Measurements from ENCODE around the gene PLEKHG4B.
"Not testable (repeated sequence)": the region's sequence is repeated elsewhere in the genome, so short reads cannot be mapped to it uniquely, and the experiment has no call there.

Gene PLEKHG4B

DNA sequence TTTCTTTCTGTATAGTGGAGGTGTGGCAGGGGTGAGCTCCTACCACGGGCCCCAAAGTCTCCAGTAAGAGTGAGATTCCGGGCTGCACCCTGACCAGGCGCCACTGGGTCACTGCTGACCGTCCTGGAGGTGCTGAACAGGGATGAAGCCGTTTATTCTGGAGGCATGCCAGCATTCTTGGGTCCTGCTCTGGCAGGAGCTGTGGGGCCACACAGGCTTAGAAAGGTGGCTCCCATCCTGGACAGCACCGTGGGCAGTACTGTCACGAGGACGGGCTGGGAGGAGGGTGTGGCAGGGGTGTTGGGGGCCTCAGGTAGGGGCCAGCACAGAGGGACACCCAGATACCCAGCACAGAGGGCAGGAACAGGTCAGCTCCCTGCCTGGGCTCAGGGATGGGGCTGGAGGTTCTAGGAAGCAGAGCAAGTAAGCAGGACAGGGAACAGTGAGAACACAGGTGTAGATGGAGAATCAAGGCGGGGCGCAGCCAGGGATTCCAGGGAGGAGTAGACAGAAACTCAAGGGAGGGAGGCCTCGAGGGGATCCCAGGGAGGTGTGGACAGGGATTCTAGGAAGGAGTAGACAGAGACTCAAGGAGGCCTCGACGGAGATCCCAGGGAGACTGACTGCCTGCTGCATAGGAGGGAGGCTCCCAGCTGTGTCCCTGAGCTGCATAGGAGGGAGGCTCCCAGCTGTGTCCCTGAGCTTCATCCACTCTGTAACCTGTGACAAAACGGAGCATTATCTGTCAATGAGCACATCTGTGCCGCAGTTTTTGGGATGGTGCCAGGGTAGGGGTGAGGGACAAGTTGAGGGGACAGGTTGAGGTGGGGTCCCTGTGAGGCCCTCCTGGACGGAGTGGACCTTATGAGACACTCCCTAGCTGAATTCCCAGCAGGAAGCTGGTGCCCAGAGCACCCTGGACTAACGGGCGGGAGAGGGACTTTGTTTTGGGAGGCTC lies 1.1 kb upstream of the PLEKHG4B start:
- Histone ChIP-seq H3K27ac (no peak overlapping the region), H3K4me3 (peak overlapping the region in 2 of 7 experiments; percentile 38 to 46)

DNA sequence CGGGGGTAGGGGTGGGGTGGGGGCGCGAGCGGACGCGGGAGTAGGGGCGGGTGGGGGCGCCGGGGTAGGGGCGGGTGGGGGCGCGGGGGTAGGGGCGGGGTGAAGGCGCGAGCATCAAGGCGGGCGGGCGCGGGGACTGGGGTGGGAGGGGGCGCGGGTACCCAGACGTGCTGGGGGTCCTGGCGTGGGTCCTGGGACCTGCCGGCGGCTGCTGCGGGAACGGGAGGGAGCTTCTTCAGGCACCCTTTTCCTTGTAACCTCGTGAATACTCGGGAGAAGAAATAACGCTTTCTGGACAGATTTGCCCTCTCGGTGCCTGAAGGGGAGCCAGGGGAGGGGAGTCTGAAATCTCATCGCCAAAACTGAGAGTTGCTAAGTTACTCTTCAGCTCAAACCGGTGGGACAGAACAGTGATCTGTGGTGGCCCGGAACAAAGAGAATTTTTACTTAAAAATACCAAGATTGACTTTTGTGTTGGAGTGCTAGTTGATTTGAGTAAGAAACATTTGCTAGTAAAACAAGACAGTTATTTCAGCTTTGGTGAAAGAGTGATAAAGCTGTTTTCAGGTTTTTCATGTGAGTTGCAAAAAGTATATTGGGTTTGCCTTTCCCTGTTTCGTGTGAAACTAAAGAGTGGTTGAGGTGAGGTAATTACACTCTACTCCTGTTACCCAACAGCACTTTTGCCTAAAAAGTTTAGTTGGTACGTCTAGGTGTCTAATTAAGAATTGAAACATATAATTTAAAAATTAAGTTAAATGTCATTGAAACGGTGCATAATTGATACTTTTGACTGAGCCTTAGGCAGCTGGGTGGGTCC lies 643 bp downstream of the PLEKHG4B start:
- peak overlapping the region in 1 of 21 experiments; percentile 7 for H3K27ac ChIP-seq

DNA sequence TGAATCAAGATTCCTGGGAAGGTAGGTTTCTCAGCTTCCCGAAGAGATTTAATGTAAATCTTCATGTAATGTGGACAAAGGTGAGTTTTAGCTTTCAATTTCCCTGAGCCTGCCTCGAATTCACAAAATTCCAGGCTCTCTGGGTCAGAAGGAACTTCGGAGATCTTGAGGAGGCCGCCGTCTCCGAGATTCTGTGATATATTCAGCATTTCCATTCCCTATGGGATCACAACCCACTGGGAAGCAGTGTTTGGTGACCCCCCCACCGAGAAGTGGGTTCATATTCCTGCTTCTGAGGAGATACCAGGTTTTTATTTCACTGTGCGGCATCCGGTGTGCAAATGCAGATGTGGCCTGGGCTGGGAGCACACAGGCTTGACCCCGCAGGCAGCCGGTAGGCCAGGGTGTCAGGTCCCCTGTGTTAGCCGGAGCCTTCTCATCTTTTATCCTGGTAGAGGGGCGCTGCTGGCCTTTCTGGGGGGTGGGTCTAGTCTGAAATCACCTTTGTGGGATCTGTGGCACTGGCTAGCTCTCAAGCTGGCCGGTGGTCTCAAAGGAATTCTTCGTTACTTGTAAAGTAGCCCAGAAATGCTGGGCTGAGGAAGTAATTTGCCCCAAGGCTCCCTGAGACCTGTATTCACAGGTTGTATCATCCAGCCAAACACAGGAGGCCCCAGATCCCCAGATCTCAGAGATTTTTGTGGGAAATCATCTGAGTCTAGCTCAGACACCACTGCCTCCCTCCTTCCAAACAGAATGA lies 1.4 kb downstream of the PLEKHG4B start:
- no peak overlapping the region for H3K27ac ChIP-seq
- H3K4me3 ChIP-seq: peak overlapping the region in 1 of 7 experiments; percentile 44

More for the DNA sequence above, 643 bp downstream of the PLEKHG4B start:
- peak overlapping the region in 3 of 7 experiments; percentile 7 to 46 (median 44) for H3K4me3 ChIP-seq

GRCh38 chr5:94113-94892 lies 2.3 kb downstream of the PLEKHG4B start:
- no peak overlapping the region for H3K27ac ChIP-seq
- no peak overlapping the region for H3K4me3 ChIP-seq

DNA sequence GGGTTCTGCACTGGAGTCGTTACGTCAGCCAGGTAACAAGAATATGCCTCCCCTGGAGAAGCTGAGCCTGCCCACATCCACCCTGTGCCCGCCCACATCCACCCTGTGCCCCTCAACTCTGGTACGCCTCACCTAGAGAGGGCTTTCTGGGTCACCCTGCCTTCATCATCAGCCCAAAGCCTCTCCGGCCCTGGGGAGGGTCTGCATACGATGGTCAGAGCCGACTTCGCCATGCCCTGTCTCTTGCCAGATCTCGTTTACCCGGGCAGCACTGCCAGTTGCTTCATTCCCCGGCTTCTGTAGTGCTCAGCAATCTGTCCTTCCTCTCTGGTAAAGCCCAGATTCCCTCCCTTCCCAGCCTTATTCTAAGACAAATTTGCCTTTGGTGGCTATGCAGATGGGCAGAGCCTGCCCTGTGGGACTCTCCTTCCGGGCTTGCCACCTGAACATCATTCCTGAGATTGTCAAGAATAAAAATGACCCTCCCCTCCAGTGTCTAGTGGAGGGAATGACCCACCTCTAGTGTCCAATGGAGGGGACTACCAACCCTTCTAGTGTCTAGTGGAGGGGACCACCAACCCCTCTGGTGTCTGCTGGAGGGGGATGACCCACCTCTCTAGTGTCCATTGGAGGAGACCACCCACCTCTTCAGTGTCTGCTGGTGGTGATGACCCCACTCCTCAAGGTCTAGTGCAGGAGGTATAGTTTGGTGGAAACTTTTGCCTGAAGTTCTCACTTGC lies 3.4 kb downstream of the PLEKHG4B start:
- Histone ChIP-seq H3K27ac (no peak overlapping the region), H3K4me3 (no peak overlapping the region)

DNA sequence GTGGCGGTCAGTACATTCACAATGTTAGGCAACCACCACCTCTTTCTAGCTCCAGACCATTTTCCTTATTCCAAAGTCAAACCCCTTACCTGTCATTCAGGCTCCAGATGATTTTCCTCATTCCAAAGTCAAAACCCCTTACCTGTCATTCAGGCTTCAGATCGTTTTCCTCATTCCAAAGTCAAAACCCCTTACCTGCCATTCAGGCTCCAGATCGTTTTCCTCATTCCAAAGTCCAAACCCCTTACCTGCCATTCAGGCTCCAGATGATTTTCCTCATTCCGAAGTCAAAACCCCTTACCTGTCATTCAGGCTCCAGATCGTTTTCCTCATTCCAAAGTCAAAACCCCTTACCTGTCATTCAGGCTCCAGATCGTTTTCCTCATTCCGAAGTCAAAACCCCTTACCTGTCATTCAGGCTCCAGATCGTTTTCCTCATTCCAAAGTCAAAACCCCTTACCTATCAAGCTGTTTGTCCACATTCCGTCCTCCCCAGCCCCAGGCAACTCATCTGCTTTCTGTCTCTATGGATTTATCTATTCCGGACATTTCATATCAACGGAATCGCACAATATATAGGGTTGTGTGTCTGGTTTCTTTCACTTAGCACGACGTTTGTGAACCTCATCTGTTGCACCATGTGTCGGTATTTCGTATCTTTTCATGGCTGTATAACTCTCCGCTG lies 5.2 kb downstream of the PLEKHG4B start:
- Histone ChIP-seq H3K4me3 (no peak overlapping the region), H3K27ac (no peak overlapping the region)

- Histone ChIP-seq H3K4me3 (no peak overlapping the region), H3K27ac (no peak overlapping the region)
Observed at GRCh38 chr5:99815-100214, 7.8 kb downstream of the PLEKHG4B start.

- Histone ChIP-seq H3K4me3 (no peak overlapping the region), H3K27ac (no peak overlapping the region)
Observed at GRCh38 chr5:102411-103043, 10.6 kb downstream of the PLEKHG4B start.

- H3K4me3 ChIP-seq, H3K27ac ChIP-seq: not testable (repeated sequence)
Observed at GRCh38 chr5:104106-104505, 12.1 kb downstream of the PLEKHG4B start.

DNA sequence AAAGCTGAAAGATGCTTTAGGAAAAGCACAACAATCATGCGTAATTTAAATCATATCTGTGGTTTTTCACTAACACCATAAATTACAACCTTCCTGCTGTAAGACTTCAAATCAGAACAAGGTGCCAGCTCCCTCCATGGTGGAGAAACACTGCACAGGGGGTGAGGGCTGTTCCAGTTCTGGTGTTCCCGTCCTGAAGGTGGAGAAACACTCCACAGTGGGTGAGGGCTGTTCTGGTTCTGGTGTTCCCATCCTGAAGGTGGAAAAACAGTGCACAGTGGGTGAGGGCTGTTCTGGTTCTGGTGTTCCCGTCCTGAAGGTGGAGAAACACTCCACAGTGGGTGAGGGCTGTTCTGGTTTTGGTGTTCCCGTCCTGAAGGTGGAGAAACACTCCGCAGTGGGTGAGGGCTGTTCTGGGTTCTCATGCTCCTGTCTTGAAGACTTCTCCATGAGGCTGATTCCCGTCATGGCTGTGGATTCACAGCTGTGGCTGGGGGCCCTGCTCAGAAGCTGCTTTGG lies 12.9 kb downstream of the PLEKHG4B start:
- Histone ChIP-seq H3K4me3 (no peak overlapping the region), H3K27ac (no peak overlapping the region)

- Histone ChIP-seq H3K4me3 (no peak overlapping the region), H3K27ac (no peak overlapping the region)
Observed at GRCh38 chr5:105504-106070, 13.6 kb downstream of the PLEKHG4B start.

GRCh38 chr5:106587-106986 lies 14.6 kb downstream of the PLEKHG4B start:
- no peak overlapping the region for H3K27ac ChIP-seq

GRCh38 chr5:107526-107925 lies 15.6 kb downstream of the PLEKHG4B start:
- H3K27ac ChIP-seq: no peak overlapping the region
- H3K4me3 ChIP-seq: no peak overlapping the region

More at GRCh38 chr5:106587-106986, 14.6 kb downstream of the PLEKHG4B start:
- no peak overlapping the region for H3K4me3 ChIP-seq

DNA sequence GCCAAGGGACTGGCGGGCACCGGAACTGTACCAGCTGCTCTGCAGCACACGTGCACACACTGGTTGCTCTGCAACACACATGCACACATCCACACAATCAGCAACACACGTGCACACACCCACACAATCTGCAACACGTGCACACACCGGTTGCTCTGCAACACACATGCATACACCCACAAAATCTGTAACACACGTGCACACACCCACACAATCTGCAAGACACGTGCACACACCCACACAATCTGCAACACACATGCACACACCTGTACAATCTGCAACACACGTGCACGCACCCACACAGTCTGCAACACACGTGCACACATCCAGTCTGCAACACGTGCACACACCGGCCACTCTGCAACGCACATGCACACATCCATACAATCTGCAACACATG lies 17.9 kb downstream of the PLEKHG4B start:
- Histone ChIP-seq H3K4me3 (no peak overlapping the region), H3K27ac (no peak overlapping the region)

GRCh38 chr5:110270-110888 lies 18.4 kb downstream of the PLEKHG4B start:
- no peak overlapping the region for H3K4me3 ChIP-seq
- no peak overlapping the region for H3K27ac ChIP-seq

DNA sequence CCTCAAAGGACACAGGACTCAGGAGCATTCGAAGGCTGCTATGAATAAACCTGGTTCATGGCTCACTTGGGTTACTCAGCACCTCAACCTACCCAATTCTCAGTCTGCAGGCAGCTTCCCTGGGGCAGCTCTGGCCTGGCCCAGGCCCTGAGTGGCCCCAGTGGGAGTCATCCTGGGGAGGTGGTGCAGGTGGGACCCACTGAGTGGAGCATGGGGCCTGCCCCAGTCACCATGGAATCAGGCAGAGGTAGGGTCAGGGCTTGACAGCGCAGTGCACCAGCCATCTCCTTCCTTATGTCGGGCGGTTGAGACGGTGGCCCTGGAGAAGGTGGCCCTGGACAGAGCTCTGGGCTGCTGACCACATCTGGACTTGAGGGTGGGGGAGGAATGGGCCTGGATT lies 19.2 kb downstream of the PLEKHG4B start:
- H3K4me3 ChIP-seq: no peak overlapping the region
- no peak overlapping the region for H3K27ac ChIP-seq

All from skin epidermis (tissue), 12 donors.